Spleen (tissue), 7 donors: ENCODE measurements around the gene SCN2A.

ENCODE experiments used
- POLR2A ChIP-seq, 3 donors: fragments of 450-650 bp; IDR thresholded peaks; one replicate each; pipeline ENCODE4 v1.5.1; 2017; ENCODE audit warnings: antibody characterized with exemption in 3 of 3, mild to moderate bottlenecking in 1 of 3
- POLR2AphosphoS5 ChIP-seq, 3 donors: sonication (generic); formaldehyde crosslinking; IDR thresholded peaks; one replicate each; pipeline ENCODE4 v1.5.1; 2017; ENCODE audit warnings: antibody characterized with exemption in 3 of 3
- TF ChIP-seq, protein P1 (sequence below), 11 experiments: fragments of 200-600 bp in 7 of 11; fragments of 450-650 bp in 4 of 11; sonication (generic) in 4 of 11; IDR thresholded peaks in 8 of 11; conservative IDR thresholded peaks in 3 of 11; 1 replicate in 7 of 11; 2 replicates in 4 of 11; pipeline versions ENCODE4 v1.4.0 to v1.8.0; 2016 to 2021; ENCODE audit warnings: antibody characterized with exemption in 11 of 11, inconsistent platforms in 4 of 11, mild to moderate bottlenecking in 1 of 11
- donor health status: DM: no; HTN: no; CAD: no; lungs with moderate emphysema.
- donor health status: DM: no; HTN: no; CAD: no.
- donor health status: DM: no; HTN: no; CAD: no.

DNA sequence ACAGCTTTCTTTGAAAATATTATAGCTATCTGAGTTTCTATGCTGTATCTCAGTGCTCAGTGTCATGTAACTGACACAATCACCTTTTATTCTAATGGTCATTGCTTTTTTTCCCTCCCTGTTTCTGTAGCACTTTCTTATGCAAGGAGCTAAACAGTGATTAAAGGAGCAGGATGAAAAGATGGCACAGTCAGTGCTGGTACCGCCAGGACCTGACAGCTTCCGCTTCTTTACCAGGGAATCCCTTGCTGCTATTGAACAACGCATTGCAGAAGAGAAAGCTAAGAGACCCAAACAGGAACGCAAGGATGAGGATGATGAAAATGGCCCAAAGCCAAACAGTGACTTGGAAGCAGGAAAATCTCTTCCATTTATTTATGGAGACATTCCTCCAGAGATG lies 56.4 kb downstream of the SCN2A start:
- TF ChIP-seq POLR2A (IDR thresholded peaks at IDR 0.05), result no peak
- TF ChIP-seq, protein P1, sequence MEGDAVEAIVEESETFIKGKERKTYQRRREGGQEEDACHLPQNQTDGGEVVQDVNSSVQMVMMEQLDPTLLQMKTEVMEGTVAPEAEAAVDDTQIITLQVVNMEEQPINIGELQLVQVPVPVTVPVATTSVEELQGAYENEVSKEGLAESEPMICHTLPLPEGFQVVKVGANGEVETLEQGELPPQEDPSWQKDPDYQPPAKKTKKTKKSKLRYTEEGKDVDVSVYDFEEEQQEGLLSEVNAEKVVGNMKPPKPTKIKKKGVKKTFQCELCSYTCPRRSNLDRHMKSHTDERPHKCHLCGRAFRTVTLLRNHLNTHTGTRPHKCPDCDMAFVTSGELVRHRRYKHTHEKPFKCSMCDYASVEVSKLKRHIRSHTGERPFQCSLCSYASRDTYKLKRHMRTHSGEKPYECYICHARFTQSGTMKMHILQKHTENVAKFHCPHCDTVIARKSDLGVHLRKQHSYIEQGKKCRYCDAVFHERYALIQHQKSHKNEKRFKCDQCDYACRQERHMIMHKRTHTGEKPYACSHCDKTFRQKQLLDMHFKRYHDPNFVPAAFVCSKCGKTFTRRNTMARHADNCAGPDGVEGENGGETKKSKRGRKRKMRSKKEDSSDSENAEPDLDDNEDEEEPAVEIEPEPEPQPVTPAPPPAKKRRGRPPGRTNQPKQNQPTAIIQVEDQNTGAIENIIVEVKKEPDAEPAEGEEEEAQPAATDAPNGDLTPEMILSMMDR (IDR thresholded peaks at IDR 0.05 in 8 of 11, conservative IDR thresholded peaks at IDR 0.05 in 3 of 11), result no peak
- no peak for TF ChIP-seq POLR2AphosphoS5 (IDR thresholded peaks at IDR 0.05)
